ENCODE measurements around the gene SND1.

GRCh38 chr7:127979728-127980126, 327.7 kb downstream of the SND1 start:
- TF ChIP-seq CTCF (IDR thresholded peaks at IDR 0.05 in 8 of 11, conservative IDR thresholded peaks at IDR 0.05 in 3 of 11) (no peak), POLR2A (IDR thresholded peaks at IDR 0.05) (no peak), POLR2AphosphoS5 (IDR thresholded peaks at IDR 0.05) (no peak)
